Fibroblast of skin of right biceps (primary cell): ENCODE measurements around the gene PLEK2.
"Not testable (repeated sequence)": the region's sequence is repeated elsewhere in the genome, so short reads cannot be mapped to it uniquely, and the experiment has no call there.

Experiments used
- DNase-seq: peaks from one replicate; pipeline ENCODE4 v3.0.0-alpha.2; 2013

The PLEK2 gene

DNA sequence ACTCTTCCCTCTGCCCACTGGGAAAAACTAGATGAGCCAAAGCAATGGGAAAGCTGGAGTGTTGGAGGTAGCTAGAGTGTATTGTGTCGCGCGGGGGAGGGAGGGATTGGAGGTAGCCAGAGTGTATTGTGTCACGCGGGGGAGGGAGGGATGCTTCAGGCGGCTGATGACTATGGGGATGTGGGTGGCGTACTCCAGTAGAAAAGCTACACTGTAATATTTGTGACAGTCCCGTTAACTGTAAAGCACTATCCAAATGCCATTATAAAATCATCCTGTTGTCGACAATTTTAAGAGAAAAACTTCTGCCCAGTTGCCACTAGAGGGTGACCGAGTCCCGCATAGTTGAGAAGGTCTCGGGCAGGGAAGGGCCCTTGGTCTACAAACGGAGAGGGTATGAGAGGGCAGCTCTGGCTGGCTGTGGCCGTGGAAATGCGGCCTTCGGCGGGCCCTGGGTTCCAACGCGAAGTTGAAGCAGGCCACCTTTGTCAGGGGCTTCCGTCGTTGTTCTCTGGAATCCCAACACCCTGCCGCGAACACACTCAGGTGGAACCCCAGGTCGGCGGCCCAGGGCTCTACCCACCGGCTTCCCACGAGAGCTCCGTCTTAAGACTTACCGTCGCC, 15.1 kb upstream of the PLEK2 start:
- DNase-seq = peak; percentile 70

DNA sequence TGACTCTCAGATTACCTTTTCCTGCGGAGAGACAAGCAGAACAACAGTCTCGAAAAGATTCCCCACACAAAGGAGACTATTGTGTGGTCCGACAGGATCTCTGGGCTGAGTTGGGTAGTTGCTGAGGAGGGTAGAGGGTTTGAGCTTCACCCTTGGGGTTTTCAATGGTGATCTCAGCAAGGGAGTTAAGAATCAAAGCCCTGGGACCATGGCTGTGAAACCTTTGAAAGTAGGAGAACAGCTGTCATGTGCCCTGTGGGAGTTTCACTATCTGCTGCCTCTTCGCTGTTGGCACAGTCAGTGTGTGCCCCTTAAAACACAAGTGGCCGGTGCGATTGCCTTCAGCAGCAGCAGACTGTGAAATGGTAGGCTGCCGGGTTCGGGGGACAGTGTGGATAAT, 14.2 kb upstream of the PLEK2 start:
- DNase-seq = no peak

DNA sequence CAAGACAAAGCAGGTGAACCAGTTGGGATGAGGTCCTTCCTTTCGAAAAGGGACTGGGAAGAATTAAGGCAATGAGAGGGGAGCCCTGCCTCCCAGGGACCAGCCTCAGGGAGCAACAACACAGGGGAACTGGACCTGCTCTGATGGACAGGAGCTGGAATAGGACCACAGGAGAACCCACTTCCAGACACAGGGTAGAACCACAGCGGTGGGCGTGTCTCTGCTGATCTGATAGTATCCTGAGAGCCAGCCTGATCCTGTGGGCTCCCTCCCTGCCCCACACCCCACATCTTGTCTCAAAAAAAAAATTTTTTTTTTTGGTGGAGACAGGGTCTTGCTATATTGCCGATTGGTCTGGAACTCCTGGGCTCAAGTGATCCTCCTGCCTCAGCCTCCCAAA, 13.6 kb upstream of the PLEK2 start:
- DNase-seq = no peak

- DNase-seq = no peak
Measured at GRCh38 chr14:67424539-67424938, 12.6 kb upstream of the PLEK2 start.

DNA sequence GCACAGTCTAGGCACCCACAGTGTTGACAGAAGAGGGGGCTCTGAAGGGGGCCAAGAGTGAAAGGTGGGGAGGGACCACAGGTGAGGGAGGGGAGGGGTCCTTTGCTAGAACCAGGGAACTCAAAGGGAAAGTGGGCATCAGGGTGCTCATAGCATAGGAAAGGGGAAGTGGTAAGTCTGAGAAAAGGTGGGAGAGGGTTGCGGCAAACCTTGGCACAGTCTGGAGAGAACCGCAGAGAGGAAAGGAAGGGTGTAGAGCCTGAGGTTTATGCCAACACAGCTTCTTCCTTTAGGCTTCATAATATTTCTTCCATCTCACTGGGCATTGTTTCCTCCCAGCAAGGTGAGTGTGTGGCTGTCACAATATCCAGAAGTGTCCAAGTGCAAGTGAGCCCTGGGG, 11.5 kb upstream of the PLEK2 start:
- DNase-seq = no peak

GRCh38 chr14:67421356-67422224, 9.6 kb upstream of the PLEK2 start:
- DNase-seq = no peak

GRCh38 chr14:67420102-67420739, 8.3 kb upstream of the PLEK2 start:
- DNase-seq = no peak

DNA sequence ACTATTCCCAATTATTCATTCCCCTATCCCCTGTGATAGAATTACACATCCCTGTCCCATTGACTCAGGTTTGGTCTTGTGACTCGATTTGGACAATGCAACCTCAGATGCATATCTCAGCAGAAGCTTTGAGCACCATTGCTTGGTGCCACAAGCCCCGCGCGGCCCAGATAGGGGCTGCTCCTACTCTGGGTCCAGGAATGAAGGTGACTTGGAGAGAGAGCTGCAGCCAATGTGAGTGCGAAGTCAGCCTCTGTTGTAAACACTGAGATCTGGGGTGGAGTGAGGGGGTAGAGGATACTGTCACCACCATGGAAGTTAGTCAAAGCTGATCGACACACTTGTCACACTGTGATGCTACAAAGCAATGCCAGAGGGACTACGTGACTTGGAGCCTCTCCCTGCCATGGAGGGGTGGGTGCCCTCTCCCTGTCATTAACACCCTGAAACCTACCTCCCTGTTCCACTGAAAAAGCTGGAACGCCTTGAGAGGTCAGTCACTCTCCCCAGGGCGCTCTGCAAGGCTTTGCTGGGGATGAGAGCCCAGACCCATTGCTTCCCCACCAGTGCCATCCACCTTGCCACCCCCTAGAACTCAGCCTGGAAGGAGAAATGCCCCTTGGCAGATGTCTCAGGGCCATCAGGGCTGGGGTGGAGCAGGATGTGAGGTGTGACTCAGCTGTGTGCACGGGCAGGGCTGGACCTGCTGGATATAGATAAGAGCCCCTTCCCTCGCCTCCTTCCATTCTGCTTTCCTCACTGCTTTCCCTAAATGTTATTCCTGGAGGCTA, 6.6 kb upstream of the PLEK2 start:
- DNase-seq = no peak

GRCh38 chr14:67417633-67418032, 5.7 kb upstream of the PLEK2 start:
- no peak for DNase-seq

DNA sequence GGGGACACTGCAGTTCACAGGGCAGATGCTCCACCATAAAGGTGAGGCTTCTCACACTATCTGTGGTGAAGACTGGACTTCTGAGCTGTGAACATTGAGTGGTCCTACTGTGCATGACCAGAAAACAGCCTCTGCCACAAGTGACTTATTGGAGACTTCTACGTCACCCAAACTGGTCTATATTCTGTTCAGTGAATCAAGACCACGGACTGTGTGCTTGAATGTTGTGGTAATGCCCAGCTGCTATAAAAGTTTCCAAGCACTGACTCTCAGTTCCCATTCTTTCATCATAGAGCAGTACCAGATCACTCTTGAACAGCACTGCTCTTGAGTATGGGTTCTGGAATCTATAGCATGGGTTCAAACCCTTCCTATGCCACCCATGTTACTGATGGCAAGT, 4.8 kb upstream of the PLEK2 start:
- no peak for DNase-seq

GRCh38 chr14:67416085-67416484, 4.1 kb upstream of the PLEK2 start:
- no peak for DNase-seq

DNA sequence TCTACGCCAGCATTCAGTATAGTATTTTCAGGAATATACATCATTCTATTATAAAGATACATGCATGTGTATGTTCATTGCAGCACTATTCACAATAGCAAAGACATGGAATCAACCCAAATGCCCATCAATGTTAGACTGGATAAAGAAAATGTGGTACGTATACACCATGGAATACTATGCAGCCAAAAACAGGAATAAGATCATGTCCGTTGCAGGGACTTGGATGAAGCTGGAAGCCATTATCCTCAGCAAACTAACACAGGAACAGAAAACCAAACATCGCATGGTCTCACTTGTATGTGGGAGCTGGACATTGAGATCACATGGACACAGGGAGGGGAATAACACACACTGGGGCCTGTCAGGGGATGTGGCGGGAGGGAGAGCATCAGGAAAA, 3.6 kb upstream of the PLEK2 start:
- not testable (repeated sequence) for DNase-seq

- DNase-seq = peak; percentile 93
Measured at GRCh38 chr14:67413806-67414769, 2.1 kb upstream of the PLEK2 start.

DNA sequence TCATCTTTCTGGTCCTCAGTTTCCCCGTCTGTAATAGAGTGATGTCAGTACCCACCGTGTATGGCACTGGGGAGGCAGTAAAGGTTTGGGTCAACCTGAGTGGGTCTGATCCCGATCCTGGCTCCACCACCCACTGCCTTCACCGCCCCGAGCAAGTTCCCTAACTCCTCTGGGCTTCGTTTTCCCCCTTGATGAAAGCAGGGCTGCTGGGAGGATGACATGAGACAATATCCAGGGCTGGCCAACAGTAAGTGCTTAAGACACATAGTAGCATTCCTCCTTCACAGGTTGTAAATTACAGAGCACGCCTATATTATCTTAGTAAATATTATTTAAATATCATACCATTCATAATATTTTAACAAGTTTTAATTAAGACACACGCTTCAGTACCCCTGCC, 595 bp downstream of the PLEK2 start:
- no peak for DNase-seq

- DNase-seq = no peak
Measured at GRCh38 chr14:67410313-67410712, 1.7 kb downstream of the PLEK2 start.

- no peak for DNase-seq
Measured at GRCh38 chr14:67409461-67409860, 2.5 kb downstream of the PLEK2 start.

DNA sequence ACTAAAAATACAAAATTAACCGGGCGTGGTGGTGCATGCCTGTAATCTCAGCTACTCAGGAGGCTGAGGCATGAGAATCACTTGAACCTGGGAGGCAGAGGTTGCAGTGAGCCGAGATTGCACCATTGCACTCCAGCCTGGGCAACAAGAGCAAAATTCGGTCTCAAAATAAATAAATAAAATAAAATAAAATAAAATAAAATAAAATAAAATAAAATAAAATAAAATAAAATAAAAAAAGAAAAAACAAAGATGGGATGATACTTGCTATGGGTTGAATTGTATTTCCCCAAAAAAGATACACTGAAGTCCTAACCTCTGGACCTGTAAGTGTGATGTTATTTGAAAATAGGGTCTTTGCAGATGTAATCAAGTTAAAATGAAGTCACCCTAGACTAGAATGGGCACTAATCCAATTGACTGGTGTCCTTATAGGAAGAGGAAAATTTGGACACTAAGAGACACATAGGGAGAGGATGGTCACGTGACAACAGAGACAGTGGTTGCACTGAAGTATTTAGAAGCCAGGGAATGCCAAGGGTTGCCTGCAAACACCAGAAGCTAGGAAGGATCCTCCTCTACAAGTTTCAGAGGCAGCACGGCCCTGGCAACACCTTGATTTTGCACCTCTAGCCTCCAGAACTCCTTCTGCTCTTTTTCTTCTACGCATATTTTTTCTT, 3.7 kb downstream of the PLEK2 start:
- not testable (repeated sequence) for DNase-seq

GRCh38 chr14:67405771-67406170, 6.2 kb downstream of the PLEK2 start:
- no peak for DNase-seq

DNA sequence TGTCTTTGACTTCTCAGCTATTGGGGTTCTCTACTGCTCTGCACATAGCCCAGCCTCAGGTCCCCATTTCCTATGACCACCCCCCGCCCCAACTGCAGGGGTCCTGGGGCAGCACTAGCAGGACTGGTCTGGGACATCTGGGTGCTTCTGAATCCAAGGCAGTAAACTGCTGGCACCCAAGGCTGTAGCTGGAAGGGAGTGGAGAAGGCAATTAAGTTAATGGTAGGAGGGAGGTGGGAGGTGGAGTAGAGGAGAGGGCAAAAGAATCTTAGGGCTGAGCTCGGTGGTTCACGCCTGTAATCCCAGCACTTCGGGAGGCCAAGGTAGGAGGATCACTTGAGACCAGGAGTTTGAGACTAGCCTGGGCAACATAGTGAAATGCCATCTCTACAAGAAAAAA, 11.5 kb downstream of the PLEK2 start:
- DNase-seq = no peak

GRCh38 chr14:67397536-67397935, 14.4 kb downstream of the PLEK2 start:
- no peak for DNase-seq

DNA sequence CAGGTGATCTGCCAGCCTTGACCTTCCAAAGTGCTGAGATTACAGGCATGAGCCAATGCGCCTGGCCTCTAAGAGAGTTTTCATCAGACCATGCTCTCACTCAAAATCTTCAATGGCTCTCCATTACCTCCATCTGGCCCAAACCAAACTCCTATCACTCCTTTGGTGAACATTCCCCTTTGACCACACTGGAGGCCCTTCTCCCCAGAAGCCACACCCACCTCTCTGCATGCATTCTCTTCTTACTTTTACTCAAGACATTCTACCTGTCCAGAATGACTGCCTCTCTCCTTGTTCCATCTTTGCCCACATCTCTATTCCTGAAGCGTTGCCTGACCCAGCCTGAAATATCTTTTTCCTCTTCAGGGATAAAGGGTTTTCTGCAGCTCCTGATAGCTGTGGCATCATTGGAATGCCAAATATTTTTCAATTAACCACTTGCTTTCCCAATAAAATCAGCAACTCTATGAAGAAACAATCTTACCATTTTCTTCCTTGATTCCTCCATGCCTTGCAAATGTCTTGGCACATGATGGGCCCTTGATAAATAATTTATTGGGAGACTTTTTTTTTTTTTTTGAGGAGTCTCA, 15.5 kb downstream of the PLEK2 start:
- peak; percentile 49 for DNase-seq
